Brain microvascular endothelial cell (primary cell): Measurements from ENCODE around the gene PACSIN2.
A peak's percentile ranks its signal among the peaks of the same experiment; 100 is the strongest.

ENCODE experiments used
- DNase-seq: peaks from one replicate; pipeline ENCODE4 v3.0.0-alpha.2; 2020
- H3K27ac ChIP-seq: fragments of 250-450 bp; sonication (Bioruptor Pico); 2 replicates; pipeline ENCODE4 v1.5.1; 2020; ENCODE audit warnings: mild to moderate bottlenecking, moderate library complexity
- H3K27me3 ChIP-seq: fragments of 250-450 bp; sonication (Bioruptor Pico); replicated peaks from 2 replicates; pipeline ENCODE4 v1.5.1; 2020; ENCODE audit warnings: mild to moderate bottlenecking
- H3K36me3 ChIP-seq: fragments of 250-450 bp; sonication (Bioruptor Pico); replicated peaks from 2 replicates; pipeline ENCODE4 v1.5.1; 2020; ENCODE audit warnings: mild to moderate bottlenecking
- H3K4me3 ChIP-seq: 2 replicates; pipeline ENCODE4 v1.5.1; 2011; ENCODE audit warnings: low read depth, mild to moderate bottlenecking, control low read depth, low read length, moderate library complexity
- CTCF ChIP-seq: IDR thresholded peaks from 2 replicates; pipeline ENCODE4 v1.5.1; 2011; ENCODE audit warnings: low read depth, mild to moderate bottlenecking, moderate library complexity, low read length, control low read depth, inconsistent platforms; ENCODE audit errors: missing control alignments
- in situ Hi-C: cut with HindIII; loops from 2 replicates; pipeline ENCODE4 v1.10.0; 2017; ENCODE audit warnings: low sequenced_read_pairs, low pct_ligation_motif_present

Gene PACSIN2

GRCh38 chr22:42901790-42902508 lies 113.0 kb downstream of the PACSIN2 start:
- in situ Hi-C loops = no loop called here
- H3K27me3 ChIP-seq = no peaks in the 10 kb centered on the region
- no peak overlapping the region for H3K27ac ChIP-seq
- H3K36me3 ChIP-seq = peaks cover 4% of the 10 kb centered on the region
- peak; percentile 58 for TF ChIP-seq CTCF
- H3K4me3 ChIP-seq = no peak overlapping the region
- DNase-seq = no peak

GRCh38 chr22:42897960-42898359 lies 117.0 kb downstream of the PACSIN2 start:
- Histone ChIP-seq H3K4me3 (no peak overlapping the region), H3K27me3 (no peaks in the 10 kb centered on the region), H3K27ac (no peak overlapping the region), H3K36me3 (peaks cover 4% of the 10 kb centered on the region)
- in situ Hi-C loops = loop anchor here (25.0 kb wide), 1 partner anchor 164 kb away; no protein-coding TSS in a partner anchor
- TF ChIP-seq CTCF = no peak
- no peak for DNase-seq

- no peak for TF ChIP-seq CTCF
- H3K27me3 ChIP-seq = no peaks in the 10 kb centered on the region
- in situ Hi-C loops = loop anchor here (25.0 kb wide), 1 partner anchor 167 kb away; no protein-coding TSS in a partner anchor
- H3K27ac ChIP-seq = no peak overlapping the region
- no peak overlapping the region for H3K4me3 ChIP-seq
- peaks cover 5% of the 10 kb centered on the region for H3K36me3 ChIP-seq
- no peak for DNase-seq
Observed at GRCh38 chr22:42895541-42895981, 119.4 kb downstream of the PACSIN2 start.

GRCh38 chr22:42895087-42895486 lies 119.9 kb downstream of the PACSIN2 start:
- Histone ChIP-seq H3K27me3 (no peaks in the 10 kb centered on the region), H3K27ac (no peak overlapping the region), H3K36me3 (peaks cover 10% of the 10 kb centered on the region), H3K4me3 (no peak overlapping the region)
- DNase-seq = no peak
- in situ Hi-C loops = loop anchor here (25.0 kb wide), 1 partner anchor 167 kb away; no protein-coding TSS in a partner anchor
- TF ChIP-seq CTCF = no peak

GRCh38 chr22:42893371-42894150 lies 121.4 kb downstream of the PACSIN2 start:
- in situ Hi-C loops = loop anchor here (25.0 kb wide), 1 partner anchor 169 kb away; no protein-coding TSS in a partner anchor
- Histone ChIP-seq H3K4me3 (no peak overlapping the region), H3K27ac (no peak overlapping the region), H3K36me3 (peaks cover 18% of the 10 kb centered on the region), H3K27me3 (no peaks in the 10 kb centered on the region)
- TF ChIP-seq CTCF = no peak
- no peak for DNase-seq
